Activated naive CD4-positive, alpha-beta T cell treated with anti-CD3 and anti-CD28 coated beads, Interleukin-2, amount 50 U/mL, for 24 hours (primary cell): Measurements from ENCODE around the gene HMG20B.

Experiments
- H3K27ac Mint-ChIP-seq: one replicate; pipeline ENCODE4 v1.8.0; 2021; ENCODE audit warnings: mild to moderate bottlenecking, mixed read lengths
- H3K27me3 Mint-ChIP-seq: one replicate; pipeline ENCODE4 v1.8.0; 2021; ENCODE audit warnings: mixed read lengths
- H3K36me3 Mint-ChIP-seq: one replicate; pipeline ENCODE4 v1.8.0; 2021; ENCODE audit warnings: mixed read lengths
- H3K4me1 Mint-ChIP-seq: one replicate; pipeline ENCODE4 v1.8.0; 2021; ENCODE audit warnings: mixed read lengths
- H3K4me3 Mint-ChIP-seq: one replicate; pipeline ENCODE4 v1.8.0; 2021; ENCODE audit warnings: mild to moderate bottlenecking, mixed read lengths
- H3K9me3 Mint-ChIP-seq: one replicate; pipeline ENCODE4 v1.8.0; 2021; ENCODE audit warnings: mixed read lengths

Gene HMG20B

GRCh38 chr19:3612901-3613741 lies 40.4 kb downstream of the HMG20B start:
- no peak overlapping the region for H3K4me3 Mint-ChIP-seq
- H3K9me3 Mint-ChIP-seq: no peaks in the 10 kb centered on the region
- H3K36me3 Mint-ChIP-seq: peaks cover 2% of the 10 kb centered on the region
- H3K27me3 Mint-ChIP-seq: no peaks in the 10 kb centered on the region
- H3K27ac Mint-ChIP-seq: no peak overlapping the region
- peaks cover 15% of the 10 kb centered on the region for H3K4me1 Mint-ChIP-seq

DNA sequence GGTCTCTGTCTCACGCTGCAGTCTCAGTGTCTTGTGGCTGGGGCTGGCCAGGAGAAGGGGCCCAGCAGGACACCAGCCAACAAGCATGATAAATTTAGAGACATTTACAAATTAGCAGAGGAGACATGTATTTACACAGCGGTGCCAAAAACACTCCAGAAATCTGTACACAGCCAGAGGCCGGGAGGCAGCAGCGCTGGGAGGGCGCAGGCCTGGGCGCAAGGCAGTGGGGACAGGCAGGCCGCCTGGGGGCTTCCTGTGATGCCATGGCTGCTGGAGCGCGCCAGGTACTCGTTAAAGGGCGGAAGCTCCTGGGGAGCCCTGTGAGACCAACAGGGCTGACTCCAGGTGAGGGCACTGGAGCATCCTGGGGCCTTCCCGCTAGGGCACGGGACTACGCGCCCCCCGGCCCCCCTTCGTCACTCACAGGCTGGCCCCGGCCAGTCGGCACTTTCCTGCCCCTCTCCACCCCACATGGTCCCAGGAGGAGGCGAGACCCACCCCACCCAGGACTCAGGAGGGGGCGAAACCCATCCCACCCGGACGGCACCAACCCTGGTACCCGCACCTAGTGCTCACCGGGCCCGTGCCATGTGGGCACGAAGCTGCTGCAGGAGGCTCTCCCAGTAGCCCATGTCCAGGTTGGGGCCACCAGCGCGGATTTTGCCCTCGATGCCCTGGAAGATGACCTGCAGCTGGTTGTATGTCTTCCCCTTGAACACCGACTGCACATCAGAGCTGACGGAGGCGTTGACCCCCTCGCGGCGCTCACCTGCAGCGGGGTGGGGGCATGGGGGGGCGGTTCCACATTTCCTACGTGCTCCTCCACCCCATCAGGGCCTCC lies 41.3 kb downstream of the HMG20B start:
- no peaks in the 10 kb centered on the region for H3K27me3 Mint-ChIP-seq
- H3K4me1 Mint-ChIP-seq: peaks cover 14% of the 10 kb centered on the region
- no peaks in the 10 kb centered on the region for H3K9me3 Mint-ChIP-seq
- peaks cover 2% of the 10 kb centered on the region for H3K36me3 Mint-ChIP-seq
- H3K4me3 Mint-ChIP-seq: no peak overlapping the region
- H3K27ac Mint-ChIP-seq: no peak overlapping the region

- Mint-ChIP-seq H3K4me3 (no peak overlapping the region), H3K27ac (no peak overlapping the region), H3K4me1 (peaks cover 14% of the 10 kb centered on the region), H3K27me3 (no peaks in the 10 kb centered on the region), H3K36me3 (peaks cover 2% of the 10 kb centered on the region), H3K9me3 (no peaks in the 10 kb centered on the region)
Measured at GRCh38 chr19:3614858-3615505, 42.2 kb downstream of the HMG20B start.

DNA sequence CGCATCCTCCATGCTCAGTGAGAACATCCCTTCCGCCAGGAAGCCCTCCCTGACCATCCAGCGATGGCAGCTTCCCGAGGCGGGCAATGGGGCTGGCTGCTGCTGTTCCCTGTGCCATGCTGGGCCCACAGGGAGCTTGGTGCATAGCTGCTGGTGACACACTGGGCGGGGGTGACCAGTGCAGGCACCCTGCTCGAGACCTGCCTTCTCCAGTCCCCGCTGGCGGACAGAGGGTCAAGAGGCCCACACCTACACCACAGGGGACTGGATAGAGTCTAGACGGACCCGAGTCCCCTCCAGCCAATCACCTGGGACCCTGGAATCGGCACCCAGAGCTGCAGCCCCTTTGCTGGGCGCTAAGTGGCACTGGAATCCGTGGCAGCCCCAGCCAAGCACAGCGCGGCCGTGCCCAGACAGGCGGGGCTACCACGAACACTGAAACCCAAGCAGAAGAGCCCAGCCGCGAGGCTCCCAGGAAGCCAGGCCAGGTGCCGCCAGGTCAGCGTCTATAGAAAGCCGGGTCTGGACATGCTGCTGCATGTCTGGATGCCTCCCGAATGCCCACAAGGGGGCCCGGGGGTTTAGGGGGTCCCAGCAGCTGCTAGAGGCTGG lies 42.9 kb downstream of the HMG20B start:
- Mint-ChIP-seq H3K4me1 (peaks cover 14% of the 10 kb centered on the region), H3K27me3 (no peaks in the 10 kb centered on the region), H3K27ac (no peak overlapping the region), H3K4me3 (no peak overlapping the region), H3K36me3 (peaks cover 2% of the 10 kb centered on the region), H3K9me3 (no peaks in the 10 kb centered on the region)

DNA sequence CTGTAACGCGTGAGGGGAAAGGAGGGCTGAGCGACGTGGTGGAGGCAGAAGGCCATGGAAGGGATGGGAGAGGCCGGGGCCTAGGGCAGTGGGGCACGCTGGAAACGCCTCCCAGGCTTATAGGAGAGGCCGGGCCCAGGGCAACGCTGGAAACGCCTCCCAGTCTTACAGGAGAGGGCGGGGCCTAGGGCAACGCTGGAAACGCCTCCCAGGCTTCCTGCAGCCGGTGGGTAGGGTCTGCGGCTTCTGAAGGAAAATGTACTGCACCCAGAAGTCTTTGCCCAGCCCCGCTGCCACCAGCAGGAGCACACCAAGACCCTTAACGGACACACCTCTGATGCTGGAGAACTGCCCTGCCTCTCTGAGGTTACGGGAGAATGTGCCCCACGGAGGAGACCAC lies 44.7 kb downstream of the HMG20B start:
- no peaks in the 10 kb centered on the region for H3K27me3 Mint-ChIP-seq
- no peaks in the 10 kb centered on the region for H3K9me3 Mint-ChIP-seq
- no peaks in the 10 kb centered on the region for H3K36me3 Mint-ChIP-seq
- peaks cover 14% of the 10 kb centered on the region for H3K4me1 Mint-ChIP-seq
- peak overlapping the region; percentile 35 for H3K27ac Mint-ChIP-seq
- H3K4me3 Mint-ChIP-seq: peak overlapping the region; percentile 39

DNA sequence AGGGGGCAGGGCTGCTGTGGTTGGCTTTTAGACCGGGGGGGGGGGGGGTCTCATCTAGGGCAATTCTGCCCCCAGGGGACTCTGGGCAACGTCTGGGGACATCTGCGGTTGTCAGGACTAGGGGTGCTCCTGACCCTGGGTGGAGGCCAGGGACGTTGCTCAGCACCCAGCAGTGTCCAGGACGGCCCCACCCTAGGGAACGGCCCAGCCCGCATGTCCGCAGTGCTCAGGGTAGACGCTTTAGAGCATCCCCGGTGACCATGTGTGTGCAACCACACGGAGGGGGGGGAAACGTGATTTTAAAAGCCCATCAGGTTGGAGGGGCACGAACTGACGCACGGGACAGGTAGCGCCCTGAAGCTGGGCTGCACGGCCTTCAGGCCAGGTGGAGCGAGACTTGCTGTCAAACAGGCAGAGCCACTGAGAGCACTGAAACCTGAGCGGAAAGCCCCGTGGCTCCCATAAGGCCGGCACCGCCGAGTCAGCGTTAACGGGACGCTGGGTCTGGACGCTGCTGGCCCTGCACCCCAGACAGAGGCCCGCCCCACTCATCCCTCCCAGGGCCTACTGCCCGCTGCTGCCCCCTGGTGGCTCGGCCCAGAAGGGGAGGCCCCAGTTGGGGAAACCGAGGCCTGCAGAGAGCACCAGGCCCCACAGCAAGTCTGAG lies 45.5 kb downstream of the HMG20B start:
- no peaks in the 10 kb centered on the region for H3K27me3 Mint-ChIP-seq
- peaks cover 14% of the 10 kb centered on the region for H3K4me1 Mint-ChIP-seq
- no peaks in the 10 kb centered on the region for H3K36me3 Mint-ChIP-seq
- H3K9me3 Mint-ChIP-seq: no peaks in the 10 kb centered on the region
- no peak overlapping the region for H3K27ac Mint-ChIP-seq
- H3K4me3 Mint-ChIP-seq: no peak overlapping the region

DNA sequence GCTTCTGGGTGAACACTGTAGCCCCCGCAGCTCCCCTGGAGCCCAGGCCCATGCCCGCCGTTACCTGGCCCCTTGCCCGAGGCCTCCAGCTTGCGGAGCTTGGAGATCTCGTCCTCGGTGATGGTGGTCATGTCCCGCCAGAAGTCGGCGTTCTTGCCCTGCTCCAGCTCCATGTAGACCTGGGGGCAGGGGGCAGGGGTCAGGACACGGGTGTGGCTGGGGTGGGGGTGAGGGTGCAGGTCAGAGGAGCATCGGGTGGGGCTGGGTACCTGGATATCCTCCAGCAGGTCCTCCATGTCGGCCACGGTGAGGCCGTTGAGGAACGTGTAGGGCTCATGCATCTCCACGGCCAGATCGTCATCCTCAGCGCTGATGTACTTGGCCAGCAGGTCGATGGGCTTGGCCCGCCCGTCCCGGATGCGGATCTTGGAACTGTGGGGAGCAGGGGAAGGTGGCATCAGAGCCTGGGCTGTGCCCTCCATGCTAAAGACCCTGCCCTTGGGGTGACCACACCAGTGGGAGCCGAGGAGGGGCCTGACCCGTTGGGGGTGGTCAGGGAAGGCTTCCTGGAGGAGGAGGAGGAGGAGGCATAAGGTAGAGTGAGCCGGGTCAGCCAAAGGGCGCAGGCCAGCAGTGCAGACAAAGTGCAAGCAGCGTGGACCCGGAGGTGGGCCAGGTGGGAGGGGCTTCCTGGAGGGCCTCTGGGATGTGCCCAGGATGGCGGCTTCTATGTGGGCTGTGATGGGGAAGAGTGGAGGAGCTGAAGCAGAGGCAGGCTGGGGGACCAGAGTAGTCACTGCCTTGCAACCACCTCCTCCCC lies 46.3 kb downstream of the HMG20B start:
- Mint-ChIP-seq H3K27ac (no peak overlapping the region), H3K4me3 (no peak overlapping the region), H3K4me1 (peaks cover 15% of the 10 kb centered on the region), H3K36me3 (no peaks in the 10 kb centered on the region), H3K9me3 (no peaks in the 10 kb centered on the region), H3K27me3 (no peaks in the 10 kb centered on the region)

- H3K27me3 Mint-ChIP-seq: no peaks in the 10 kb centered on the region
- no peaks in the 10 kb centered on the region for H3K9me3 Mint-ChIP-seq
- H3K4me1 Mint-ChIP-seq: peaks cover 21% of the 10 kb centered on the region
- no peaks in the 10 kb centered on the region for H3K36me3 Mint-ChIP-seq
- no peak overlapping the region for H3K4me3 Mint-ChIP-seq
- no peak overlapping the region for H3K27ac Mint-ChIP-seq
Measured at GRCh38 chr19:3619631-3620012, 46.9 kb downstream of the HMG20B start.

DNA sequence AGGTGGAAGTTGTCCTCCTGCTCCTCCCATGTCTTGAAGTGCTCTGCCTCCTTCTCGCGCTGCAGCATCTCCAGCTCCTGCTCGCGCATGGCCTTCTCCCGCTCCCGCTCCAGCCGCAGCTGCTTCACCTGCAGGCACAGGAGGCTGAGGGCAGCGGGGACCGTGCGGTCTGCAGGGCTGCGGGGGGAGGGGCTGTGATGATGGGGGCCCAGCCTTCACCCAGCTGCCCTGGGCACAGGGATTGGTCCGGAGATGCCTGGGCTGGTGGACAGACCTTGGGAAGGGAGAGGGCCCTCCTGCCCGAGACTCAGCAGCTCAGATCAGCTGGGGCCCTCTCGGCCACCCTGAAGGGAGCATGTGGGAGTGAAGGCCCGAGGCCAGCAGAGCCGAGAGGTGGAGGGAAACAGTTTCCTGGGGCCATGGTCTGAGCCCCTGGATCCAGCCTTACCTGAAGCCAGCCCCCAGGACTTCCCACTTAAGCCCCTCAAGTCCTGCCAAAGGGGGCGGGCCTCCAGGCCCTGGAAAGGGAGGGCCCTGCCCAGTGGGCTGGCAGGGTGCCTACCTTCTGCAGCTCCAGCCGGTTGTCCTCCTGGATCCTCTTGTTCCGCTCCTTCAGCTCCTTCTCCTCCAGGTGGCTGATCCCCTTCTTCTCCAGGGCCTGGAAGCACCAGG lies 47.5 kb downstream of the HMG20B start:
- Mint-ChIP-seq H3K4me3 (no peak overlapping the region), H3K36me3 (no peaks in the 10 kb centered on the region), H3K9me3 (no peaks in the 10 kb centered on the region), H3K4me1 (peaks cover 25% of the 10 kb centered on the region), H3K27me3 (no peaks in the 10 kb centered on the region), H3K27ac (no peak overlapping the region)

- peaks cover 29% of the 10 kb centered on the region for H3K4me1 Mint-ChIP-seq
- no peak overlapping the region for H3K4me3 Mint-ChIP-seq
- H3K9me3 Mint-ChIP-seq: no peaks in the 10 kb centered on the region
- H3K27me3 Mint-ChIP-seq: no peaks in the 10 kb centered on the region
- no peak overlapping the region for H3K27ac Mint-ChIP-seq
- peaks cover 1% of the 10 kb centered on the region for H3K36me3 Mint-ChIP-seq
Measured at GRCh38 chr19:3620817-3621547, 48.2 kb downstream of the HMG20B start.

GRCh38 chr19:3621689-3622088 lies 48.9 kb downstream of the HMG20B start:
- H3K36me3 Mint-ChIP-seq: peaks cover 3% of the 10 kb centered on the region
- H3K4me1 Mint-ChIP-seq: peaks cover 31% of the 10 kb centered on the region
- no peaks in the 10 kb centered on the region for H3K9me3 Mint-ChIP-seq
- no peak overlapping the region for H3K4me3 Mint-ChIP-seq
- no peaks in the 10 kb centered on the region for H3K27me3 Mint-ChIP-seq
- no peak overlapping the region for H3K27ac Mint-ChIP-seq

DNA sequence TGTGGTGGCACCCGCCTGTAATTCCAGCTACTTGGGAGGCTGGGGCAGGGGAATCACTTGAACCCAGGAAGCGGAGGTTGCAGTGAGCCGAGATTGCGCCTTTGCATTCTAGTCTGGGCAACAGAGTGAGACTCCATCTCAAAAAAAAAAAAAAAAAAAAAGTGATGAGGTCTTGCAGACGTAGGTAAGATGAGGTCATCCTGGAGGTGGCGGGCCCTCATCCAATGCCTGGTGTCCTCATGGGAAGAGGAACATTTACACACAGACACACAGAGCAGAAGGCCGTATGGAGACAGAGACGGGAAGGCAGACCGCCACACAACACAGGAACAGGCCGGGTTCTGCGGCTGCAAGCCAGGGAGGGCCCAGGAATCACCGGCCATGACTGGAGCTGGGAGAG lies 49.5 kb downstream of the HMG20B start:
- Mint-ChIP-seq H3K9me3 (no peaks in the 10 kb centered on the region), H3K27me3 (no peaks in the 10 kb centered on the region), H3K27ac (no peak overlapping the region), H3K36me3 (peaks cover 3% of the 10 kb centered on the region), H3K4me3 (no peak overlapping the region), H3K4me1 (peaks cover 32% of the 10 kb centered on the region)

DNA sequence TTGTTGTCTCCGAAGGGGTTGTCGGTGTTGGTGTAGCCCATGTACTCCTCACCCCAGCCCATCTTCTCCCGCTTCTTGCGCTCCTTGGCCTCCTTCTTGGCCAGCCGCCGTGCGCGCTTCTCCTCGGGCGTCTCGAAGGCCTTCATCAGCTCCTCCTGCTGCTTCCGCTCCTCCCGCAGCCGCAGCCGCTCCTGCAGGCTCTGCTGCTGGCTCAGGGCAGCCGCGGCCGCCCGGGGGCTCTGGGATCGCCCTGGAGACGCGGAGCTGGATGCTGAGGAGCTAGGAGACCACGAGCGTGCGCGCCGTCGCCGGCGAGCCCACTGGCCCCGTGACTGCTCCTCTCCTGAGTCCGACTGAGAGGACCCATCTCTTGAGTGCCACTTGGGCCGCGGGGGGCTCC lies 51.0 kb downstream of the HMG20B start:
- Mint-ChIP-seq H3K27me3 (no peaks in the 10 kb centered on the region), H3K4me3 (no peak overlapping the region), H3K4me1 (peaks cover 27% of the 10 kb centered on the region), H3K36me3 (peaks cover 3% of the 10 kb centered on the region), H3K27ac (no peak overlapping the region), H3K9me3 (no peaks in the 10 kb centered on the region)
